GM06990 (cell line): ENCODE measurements around the gene ANO1.

ENCODE experiments used
- DNase-seq: peaks from one replicate; pipeline ENCODE4 v3.0.0-alpha.2; 2011; ENCODE audit not compliant: insufficient read length; ENCODE audit errors: extremely low read depth
- H3K27me3 ChIP-seq: replicated peaks from 2 replicates; pipeline ENCODE4 v1.6.0; 2011; ENCODE audit warnings: low read length; ENCODE audit not compliant: control insufficient read depth, insufficient read depth
- H3K36me3 ChIP-seq: 2 replicates; pipeline ENCODE4 v1.5.1; 2011; ENCODE audit warnings: low read length; ENCODE audit not compliant: control insufficient read depth, insufficient read depth
- H3K4me3 ChIP-seq: replicated peaks from 2 replicates; pipeline ENCODE4 v1.5.1; 2011; ENCODE audit warnings: low read depth, mild to moderate bottlenecking, control low read depth, low read length
- TF ChIP-seq, protein P1 (sequence below): IDR thresholded peaks from 2 replicates; pipeline ENCODE4 v1.5.1; 2011; ENCODE audit warnings: low read length, control low read depth, mild to moderate bottlenecking, inconsistent platforms; ENCODE audit not compliant: insufficient read depth, poor library complexity, severe bottlenecking

The ANO1 gene

DNA sequence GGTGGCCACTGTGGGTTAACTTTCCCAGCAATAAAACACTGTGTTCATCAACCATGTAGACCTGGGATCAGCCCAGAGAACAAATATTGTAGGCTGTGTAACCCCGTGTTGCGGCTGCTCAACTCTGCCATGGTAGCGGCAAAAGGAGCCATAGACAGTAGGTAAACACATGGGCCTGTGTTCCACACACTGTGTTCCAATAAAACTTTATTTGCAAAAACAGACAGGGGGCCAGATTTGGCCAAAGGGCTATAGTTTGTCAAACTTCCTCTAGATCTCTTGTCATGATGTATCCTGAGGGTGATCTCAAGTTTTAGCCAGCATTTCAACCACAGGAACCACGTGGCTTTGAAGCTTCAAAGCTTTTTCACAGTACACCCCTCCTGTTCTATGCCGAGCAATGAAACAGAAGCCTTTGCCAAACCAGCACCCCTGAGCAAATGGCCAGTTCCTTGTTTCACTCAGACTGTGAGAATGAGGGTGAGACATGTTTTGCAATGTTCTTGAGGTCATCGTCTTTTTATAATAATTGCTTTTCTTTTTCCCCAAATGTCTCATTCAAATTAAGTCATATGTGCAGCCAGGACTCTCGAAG is 75.1 kb downstream of the ANO1 start:
- Histone ChIP-seq H3K4me3 (no peak overlapping the region), H3K36me3 (no peaks in the 10 kb centered on the region), H3K27me3 (no peaks in the 10 kb centered on the region; the same call in 1 of the 2 replicates)
- DNase-seq: no peak
- TF ChIP-seq, protein P1, sequence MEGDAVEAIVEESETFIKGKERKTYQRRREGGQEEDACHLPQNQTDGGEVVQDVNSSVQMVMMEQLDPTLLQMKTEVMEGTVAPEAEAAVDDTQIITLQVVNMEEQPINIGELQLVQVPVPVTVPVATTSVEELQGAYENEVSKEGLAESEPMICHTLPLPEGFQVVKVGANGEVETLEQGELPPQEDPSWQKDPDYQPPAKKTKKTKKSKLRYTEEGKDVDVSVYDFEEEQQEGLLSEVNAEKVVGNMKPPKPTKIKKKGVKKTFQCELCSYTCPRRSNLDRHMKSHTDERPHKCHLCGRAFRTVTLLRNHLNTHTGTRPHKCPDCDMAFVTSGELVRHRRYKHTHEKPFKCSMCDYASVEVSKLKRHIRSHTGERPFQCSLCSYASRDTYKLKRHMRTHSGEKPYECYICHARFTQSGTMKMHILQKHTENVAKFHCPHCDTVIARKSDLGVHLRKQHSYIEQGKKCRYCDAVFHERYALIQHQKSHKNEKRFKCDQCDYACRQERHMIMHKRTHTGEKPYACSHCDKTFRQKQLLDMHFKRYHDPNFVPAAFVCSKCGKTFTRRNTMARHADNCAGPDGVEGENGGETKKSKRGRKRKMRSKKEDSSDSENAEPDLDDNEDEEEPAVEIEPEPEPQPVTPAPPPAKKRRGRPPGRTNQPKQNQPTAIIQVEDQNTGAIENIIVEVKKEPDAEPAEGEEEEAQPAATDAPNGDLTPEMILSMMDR: no peak

DNA sequence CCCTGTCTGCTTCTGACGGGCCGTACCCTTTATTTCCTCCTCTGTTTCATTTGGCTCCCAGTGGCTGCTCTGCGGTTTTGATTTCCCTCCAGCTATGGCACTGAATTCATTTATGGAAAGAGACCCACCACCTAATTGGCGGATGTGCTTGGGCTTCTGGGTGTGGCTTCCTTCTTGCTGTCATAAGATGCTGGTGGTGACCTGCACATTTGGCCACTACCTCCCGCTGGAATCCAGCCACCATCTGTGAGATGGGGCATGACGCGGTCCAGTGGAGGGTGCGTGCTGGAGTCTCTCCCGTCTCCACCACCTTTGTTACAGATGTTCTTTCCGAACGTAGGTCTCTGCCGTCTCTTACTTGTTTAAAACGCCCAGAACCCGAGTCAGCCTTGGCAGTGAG is 77.3 kb downstream of the ANO1 start:
- H3K36me3 ChIP-seq: no peaks in the 10 kb centered on the region
- DNase-seq: no peak
- H3K4me3 ChIP-seq: no peak overlapping the region
- TF ChIP-seq, protein P1: no peak
- no peaks in the 10 kb centered on the region for H3K27me3 ChIP-seq

DNA sequence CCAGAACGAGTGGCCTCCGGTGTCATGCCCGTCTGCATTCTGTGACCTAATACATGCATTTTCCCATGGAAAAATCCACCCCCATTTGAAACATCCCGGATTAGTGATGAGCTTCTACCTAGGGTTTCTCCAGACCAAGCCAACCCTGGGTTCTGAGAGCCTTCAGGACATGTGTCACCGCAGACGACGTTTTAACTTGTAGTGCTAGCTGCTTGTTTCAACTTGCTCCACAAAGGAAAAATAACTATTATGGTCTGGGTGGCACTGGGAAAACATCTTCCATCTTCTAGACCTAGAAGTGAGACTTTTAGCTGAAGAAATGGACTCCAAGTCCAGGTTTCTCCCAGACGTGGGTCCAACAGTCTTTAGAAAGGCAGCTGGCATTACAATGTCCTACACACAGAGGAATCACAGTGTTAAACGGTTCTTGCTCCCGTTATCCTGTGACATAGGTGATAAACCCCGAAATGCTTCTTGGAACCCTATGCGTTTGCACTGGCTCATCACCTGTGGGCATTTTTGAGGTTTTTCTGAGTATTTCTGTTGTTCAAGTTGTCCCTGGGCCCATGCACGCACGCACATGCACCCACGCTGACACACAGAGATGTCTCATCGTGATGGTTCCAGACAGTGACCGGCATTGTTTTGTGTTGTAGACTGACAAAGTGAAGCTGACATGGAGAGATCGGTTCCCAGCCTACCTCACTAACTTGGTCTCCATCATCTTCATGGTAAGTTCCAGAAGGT is 78.3 kb downstream of the ANO1 start:
- Histone ChIP-seq H3K36me3 (no peaks in the 10 kb centered on the region), H3K4me3 (no peak overlapping the region), H3K27me3 (no peaks in the 10 kb centered on the region)
- TF ChIP-seq, protein P1: no peak
- DNase-seq: no peak

DNA sequence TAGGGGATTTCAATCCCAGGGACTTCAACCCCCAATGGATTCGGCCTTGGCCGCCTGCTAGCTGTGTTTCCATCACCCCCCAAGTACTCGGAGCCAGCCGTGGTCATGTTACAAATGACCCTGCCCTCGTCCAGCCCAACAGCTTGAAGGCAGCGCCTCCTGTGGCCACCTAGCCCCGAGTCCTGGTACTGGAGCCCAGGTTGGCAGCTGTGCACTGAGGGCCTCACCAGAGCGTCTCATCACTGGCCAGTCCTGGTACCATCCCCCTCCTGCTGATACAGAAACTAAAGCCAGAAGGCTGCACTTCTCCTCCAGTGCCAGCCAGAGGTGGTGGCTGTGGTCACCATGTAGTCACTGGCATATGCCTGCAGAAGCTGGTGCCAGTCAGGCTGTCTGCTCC is 80.1 kb downstream of the ANO1 start:
- no peak for DNase-seq

DNA sequence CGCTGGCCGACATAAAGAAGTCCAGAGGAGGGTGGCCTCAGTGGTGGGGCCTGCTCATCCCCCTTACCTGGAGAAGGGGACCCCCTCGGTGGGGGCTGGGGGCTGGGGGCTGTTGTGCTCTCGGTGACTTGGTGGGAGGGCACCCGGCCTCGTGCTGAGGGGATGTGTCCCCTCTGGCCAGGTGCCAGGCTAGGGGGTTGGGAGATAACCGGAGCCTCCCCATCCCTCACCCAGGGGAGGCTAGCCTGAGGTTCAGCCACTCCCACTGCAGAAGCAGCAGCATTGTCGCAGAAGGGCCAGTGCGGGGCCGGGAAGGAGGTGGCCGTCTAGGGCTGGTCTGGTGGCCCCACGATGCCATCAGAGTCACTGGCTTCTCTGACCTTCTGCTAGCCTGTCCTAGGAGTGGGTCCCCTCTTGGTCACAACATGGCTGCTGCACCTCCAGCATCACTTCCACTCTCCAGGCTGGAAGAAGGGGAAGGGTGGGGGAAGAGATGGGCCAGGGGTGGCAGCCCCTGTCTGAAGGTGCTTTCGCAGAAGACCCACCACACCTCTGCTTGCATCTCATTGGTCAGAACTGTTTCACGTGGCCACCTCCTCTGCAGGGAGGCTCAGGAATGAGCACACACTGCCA is 80.8 kb downstream of the ANO1 start:
- no peak for DNase-seq
- no peaks in the 10 kb centered on the region for H3K27me3 ChIP-seq
- TF ChIP-seq, protein P1: no peak
- H3K4me3 ChIP-seq: no peak overlapping the region
- H3K36me3 ChIP-seq: no peaks in the 10 kb centered on the region

More for the DNA sequence above, 80.1 kb downstream of the ANO1 start:
- Histone ChIP-seq H3K36me3 (no peaks in the 10 kb centered on the region), H3K4me3 (no peak overlapping the region), H3K27me3 (no peaks in the 10 kb centered on the region)
- TF ChIP-seq, protein P1: peak; percentile 42
